D721Med (cell line): ENCODE data around the gene FAM3B.
"Not testable (repeated sequence)": the region's sequence is repeated elsewhere in the genome, so short reads cannot be mapped to it uniquely, and the experiment has no call there.

ENCODE experiments used
- DNase-seq: peaks from one replicate; pipeline ENCODE4 v3.0.0; 2011; ENCODE audit warnings: low spot score; ENCODE audit not compliant: insufficient read length
- FAIRE-seq: peaks from 2 replicates; lab custom pipeline; 2011; peaks lifted over from hg19 to GRCh38; lab: Jason Lieb, UNC
- CTCF ChIP-seq: IDR thresholded peaks from 2 replicates; pipeline ENCODE4 v1.5.1; 2012; ENCODE audit warnings: mild to moderate bottlenecking, control low read depth; ENCODE audit not compliant: insufficient read depth; ENCODE audit errors: missing control alignments

Gene FAM3B

GRCh38 chr21:41349619-41350390 lies 33.2 kb downstream of the FAM3B start:
- TF ChIP-seq CTCF, result no peak
- FAIRE-seq, result no peak
- DNase-seq, result no peak

GRCh38 chr21:41350436-41351155 lies 34.0 kb downstream of the FAM3B start:
- DNase-seq (no peak), FAIRE-seq (no peak)
- no peak for TF ChIP-seq CTCF

- no peak for TF ChIP-seq CTCF
- no peak for FAIRE-seq
- DNase-seq, result no peak
Measured at GRCh38 chr21:41357546-41357945, 40.9 kb downstream of the FAM3B start.

GRCh38 chr21:41358193-41359166 lies 41.9 kb downstream of the FAM3B start:
- DNase-seq (no peak), FAIRE-seq (no peak)
- TF ChIP-seq CTCF, result no peak

GRCh38 chr21:41359286-41359685 lies 42.7 kb downstream of the FAM3B start:
- FAIRE-seq, result no peak
- no peak for DNase-seq
- TF ChIP-seq CTCF, result no peak

GRCh38 chr21:41359754-41360071 lies 43.1 kb downstream of the FAM3B start:
- FAIRE-seq, DNase-seq: not testable (repeated sequence)
